Lung microvascular endothelial cell (primary cell): ENCODE measurements around the gene NUP88. TPM values are rescaled to one million over a fixed set of nuclear protein-coding genes. Genes with fewer than 3 reads are reported as not detected.
"Not testable (repeated sequence)": the region's sequence is repeated elsewhere in the genome, so short reads cannot be mapped to it uniquely, and the experiment has no call there.

Experiments used
- DNase-seq, 2 donors: peaks; one replicate each; pipeline versions ENCODE4 v3.0.0 to v3.0.0-alpha.2; 2010; ENCODE audit warnings: low read depth in 2 of 2
- total RNA-seq: library from RNA; depleted of rRNA; stranded (reverse); fragments of >200 nt; gene quantifications from 2 replicates; pipeline ENCODE4 v1.2.1, GENCODE V29; 2014

Gene NUP88
- 60.3 and 75.4 TPM in 2 replicates for total RNA-seq

GRCh38 chr17:5419356-5419958 is at the start of gene NUP88:
Gene NUP88 (minus strand): TSS chr17:5419662. CDS start chr17:5419650, 12 bp downstream.
- DNase-seq: peak; percentile 99

GRCh38 chr17:5468075-5468473 is 48.6 kb upstream of the NUP88 start:
- DNase-seq: no peak

GRCh38 chr17:5467416-5467815 is 48.0 kb upstream of the NUP88 start:
- DNase-seq: no peak

GRCh38 chr17:5466295-5466694 is 46.8 kb upstream of the NUP88 start:
- DNase-seq: no peak

GRCh38 chr17:5464717-5465507 is 45.5 kb upstream of the NUP88 start:
- DNase-seq: peak in 1 of 2 donors; percentile 71

GRCh38 chr17:5446786-5447185 is 27.3 kb upstream of the NUP88 start:
- DNase-seq: no peak

- DNase-seq: no peak
Measured at GRCh38 chr17:5444209-5444608, 24.7 kb upstream of the NUP88 start.

GRCh38 chr17:5443728-5444127 is 24.3 kb upstream of the NUP88 start:
- no peak for DNase-seq

- no peak for DNase-seq
Measured at GRCh38 chr17:5439446-5439764, 19.9 kb upstream of the NUP88 start.

GRCh38 chr17:5438716-5439445 is 19.4 kb upstream of the NUP88 start, which contains the start of gene C1QBP:
Gene C1QBP (minus strand): TSS chr17:5439155. CDS start chr17:5439073, 82 bp downstream.
- peak; percentile 95 to 97 for DNase-seq

GRCh38 chr17:5437721-5438317 is 18.4 kb upstream of the NUP88 start:
- peak; percentile 11 to 16 for DNase-seq

- DNase-seq: not testable (repeated sequence)
Measured at GRCh38 chr17:5435781-5436315, 16.4 kb upstream of the NUP88 start.

- DNase-seq: no peak
Measured at GRCh38 chr17:5434984-5435383, 15.5 kb upstream of the NUP88 start.

- DNase-seq: no peak
Measured at GRCh38 chr17:5431949-5432556, 12.6 kb upstream of the NUP88 start.

GRCh38 chr17:5431234-5431633 is 11.8 kb upstream of the NUP88 start:
- not testable (repeated sequence) for DNase-seq

GRCh38 chr17:5430413-5430999 is 11.0 kb upstream of the NUP88 start:
- DNase-seq: no peak

GRCh38 chr17:5429191-5429887 is 9.9 kb upstream of the NUP88 start:
- peak; percentile 48 to 92 for DNase-seq

GRCh38 chr17:5425826-5426225 is 6.4 kb upstream of the NUP88 start:
- DNase-seq: no peak

- no peak for DNase-seq
Measured at GRCh38 chr17:5424909-5425308, 5.4 kb upstream of the NUP88 start.

GRCh38 chr17:5422505-5422904 is 3.0 kb upstream of the NUP88 start:
- peak in 1 of 2 donors; percentile 60 for DNase-seq
